ENCODE results near the gene CYP27A1.

The CYP27A1 gene

DNA sequence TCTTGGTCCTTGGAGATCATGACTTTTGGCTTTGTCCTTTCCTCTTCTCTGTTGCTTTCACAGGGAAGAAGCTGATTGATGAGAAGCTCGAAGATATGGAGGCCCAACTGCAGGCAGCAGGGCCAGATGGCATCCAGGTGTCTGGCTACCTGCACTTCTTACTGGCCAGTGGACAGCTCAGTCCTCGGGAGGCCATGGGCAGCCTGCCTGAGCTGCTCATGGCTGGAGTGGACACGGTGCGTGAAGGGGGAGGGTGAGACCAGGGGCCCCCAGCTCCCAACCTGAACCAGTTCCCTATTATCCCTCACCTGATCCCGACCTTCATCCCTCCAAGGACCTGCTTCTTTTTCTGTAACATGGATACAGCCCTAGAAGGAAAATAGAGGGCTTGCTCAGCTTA lies 30.9 kb downstream of the CYP27A1 start:
- DNase-seq, result no peak

DNA sequence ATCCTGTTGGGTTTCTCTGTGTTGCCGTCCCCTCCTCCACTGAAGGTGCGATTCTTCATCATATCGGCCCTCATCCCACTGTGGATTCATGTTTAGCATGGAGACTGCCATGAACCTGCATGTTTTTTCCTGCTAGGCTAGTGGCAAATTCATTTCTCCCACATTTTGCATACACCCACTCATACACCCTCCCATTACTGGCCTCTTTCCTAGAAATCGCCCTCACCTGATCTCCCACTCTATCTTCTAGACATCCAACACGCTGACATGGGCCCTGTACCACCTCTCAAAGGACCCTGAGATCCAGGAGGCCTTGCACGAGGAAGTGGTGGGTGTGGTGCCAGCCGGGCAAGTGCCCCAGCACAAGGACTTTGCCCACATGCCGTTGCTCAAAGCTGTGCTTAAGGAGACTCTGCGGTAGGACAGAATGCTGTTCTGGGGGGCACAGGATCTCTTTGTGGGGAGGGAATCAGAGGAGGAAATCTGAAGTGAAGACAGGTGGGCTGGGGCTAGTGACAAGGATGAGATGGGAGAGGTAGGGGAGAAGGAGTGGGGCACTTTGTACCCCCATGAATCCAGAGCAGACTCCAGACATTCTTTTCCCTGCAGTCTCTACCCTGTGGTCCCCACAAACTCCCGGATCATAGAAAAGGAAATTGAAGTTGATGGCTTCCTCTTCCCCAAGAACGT lies 32.0 kb downstream of the CYP27A1 start:
- DNase-seq, result no peak

DNA sequence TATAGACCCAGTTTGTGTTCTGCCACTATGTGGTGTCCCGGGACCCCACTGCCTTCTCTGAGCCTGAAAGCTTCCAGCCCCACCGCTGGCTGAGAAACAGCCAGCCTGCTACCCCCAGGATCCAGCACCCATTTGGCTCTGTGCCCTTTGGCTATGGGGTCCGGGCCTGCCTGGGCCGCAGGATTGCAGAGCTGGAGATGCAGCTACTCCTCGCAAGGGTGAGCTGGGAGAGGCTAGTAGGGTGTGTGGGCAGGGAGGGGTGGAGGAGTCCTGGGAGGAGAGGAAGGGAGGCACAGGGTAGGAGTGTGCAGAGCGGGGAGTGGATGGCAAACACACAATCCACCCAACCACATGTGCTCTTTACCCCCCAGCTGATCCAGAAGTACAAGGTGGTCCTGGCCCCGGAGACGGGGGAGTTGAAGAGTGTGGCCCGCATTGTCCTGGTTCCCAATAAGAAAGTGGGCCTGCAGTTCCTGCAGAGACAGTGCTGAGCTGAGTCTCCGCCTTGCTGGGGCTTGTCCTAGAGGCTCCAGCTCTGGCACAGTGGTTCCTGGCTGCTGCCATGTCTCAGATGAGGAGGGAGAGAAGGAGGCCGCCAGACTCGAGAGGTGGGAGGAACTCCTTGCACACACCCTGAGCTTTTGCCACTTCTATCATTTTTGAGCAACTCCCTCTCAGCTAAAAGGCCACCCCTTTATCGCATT lies 32.7 kb downstream of the CYP27A1 start:
- no peak for DNase-seq

DNA sequence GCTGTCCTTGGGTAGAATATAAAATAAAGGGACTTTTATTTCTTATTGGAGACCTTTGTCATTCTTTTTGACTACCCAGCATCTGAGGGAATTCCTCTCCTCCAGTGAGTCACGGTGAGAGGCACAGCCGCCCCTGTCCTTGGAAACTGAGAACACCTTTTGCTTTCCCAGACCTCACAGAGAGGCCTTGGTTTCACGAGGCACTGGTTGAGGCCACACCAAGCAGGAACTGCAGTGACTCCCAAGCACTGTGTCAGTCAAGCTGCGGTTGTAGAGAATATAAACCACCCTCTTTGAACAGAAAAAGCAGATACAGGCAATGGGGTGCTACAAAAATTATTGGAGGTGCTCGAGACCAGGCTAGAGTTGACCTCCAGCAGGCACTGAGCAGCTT lies 33.3 kb downstream of the CYP27A1 start:
- DNase-seq, result no peak

DNA sequence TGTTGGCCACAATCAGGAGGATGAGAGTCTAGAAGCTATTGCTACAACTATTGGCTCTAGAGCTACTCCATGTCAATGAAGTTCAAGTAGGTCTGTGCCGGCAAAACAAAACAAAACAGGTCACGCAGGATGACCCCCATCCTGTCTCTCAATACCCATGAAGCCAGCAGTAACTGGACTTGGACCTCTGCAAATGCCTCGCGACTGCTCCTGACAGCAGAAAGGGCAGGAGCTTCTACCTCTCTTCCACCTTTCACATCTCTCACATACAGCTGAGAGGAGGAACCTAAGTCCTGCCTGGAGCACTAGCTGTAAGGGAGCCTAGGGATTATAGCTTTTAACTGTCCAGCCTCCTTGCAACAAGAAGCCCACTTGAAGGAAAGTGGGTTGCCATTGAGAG lies 33.7 kb downstream of the CYP27A1 start:
- no peak for DNase-seq

DNA sequence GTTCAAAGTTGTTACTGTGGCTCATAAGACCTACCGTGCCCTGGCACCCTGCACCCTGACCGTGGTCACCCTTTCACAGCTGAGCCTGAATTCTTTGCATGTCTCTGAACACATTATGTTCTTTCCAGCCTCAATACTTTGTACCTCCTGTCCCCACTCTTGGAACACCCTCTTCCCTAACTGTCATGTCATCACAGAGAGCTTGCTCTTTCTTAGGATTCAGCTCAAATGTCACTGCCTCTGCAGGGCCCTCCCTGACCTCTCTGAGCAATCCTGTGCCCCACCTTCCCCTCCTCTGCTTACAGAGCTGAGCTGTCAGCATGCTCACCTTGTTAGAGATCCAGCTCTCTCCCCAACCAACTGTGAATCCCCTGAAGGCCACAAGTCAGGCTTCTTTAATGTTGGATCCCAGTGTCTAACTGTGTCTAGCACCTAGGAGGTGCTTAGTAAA lies 34.6 kb downstream of the CYP27A1 start:
- DNase-seq, result no peak

DNA sequence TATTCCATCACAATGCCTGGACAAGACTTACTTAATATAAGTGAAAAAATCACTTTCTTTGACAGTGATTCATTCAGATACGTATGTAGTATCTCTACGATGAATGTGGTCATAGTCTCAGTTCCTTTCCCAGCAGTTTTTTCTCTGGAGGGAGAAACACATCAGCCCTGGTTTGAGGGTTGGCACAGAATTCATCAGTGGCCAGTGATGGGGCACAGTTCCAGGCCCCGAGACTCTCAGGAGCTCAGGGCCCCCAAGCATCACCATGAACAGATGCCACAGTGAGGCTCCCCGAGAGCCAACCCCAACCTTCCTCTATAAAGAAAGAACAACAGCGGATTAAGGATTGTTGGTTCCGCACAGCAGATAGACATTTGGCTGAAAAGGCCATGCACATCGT lies 37.1 kb downstream of the CYP27A1 start:
- DNase-seq, result no peak

DNA sequence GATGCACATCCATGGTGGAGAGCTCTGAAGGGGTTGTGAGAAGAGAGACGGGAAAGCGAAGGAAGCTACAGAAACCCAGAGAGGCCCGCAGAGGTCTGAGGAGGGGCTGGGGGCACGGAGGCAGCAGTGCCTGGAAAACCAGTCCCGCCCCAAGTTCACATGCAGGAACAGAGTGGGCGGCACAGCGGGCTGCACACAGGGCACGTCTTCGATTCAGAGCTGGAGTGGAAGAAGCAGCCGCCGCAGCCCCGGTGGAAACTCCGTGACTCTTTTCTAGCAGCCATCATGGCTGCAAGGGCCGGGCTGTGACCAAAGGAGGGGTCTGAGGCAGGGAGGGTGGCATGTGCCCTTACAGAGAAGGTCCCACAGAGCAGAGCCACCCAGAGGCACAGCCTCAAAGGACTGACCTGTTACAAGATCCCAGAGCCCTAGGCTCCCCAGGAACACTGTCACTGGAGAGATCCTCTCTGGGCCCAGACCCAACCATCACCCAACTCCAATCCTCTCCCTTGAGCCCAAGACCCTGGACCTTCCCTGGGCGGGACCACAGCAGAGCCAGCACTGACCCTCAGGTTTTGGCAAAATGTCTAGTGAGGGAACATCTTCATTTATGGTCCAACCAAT lies 38.9 kb downstream of the CYP27A1 start:
- no peak for DNase-seq

DNA sequence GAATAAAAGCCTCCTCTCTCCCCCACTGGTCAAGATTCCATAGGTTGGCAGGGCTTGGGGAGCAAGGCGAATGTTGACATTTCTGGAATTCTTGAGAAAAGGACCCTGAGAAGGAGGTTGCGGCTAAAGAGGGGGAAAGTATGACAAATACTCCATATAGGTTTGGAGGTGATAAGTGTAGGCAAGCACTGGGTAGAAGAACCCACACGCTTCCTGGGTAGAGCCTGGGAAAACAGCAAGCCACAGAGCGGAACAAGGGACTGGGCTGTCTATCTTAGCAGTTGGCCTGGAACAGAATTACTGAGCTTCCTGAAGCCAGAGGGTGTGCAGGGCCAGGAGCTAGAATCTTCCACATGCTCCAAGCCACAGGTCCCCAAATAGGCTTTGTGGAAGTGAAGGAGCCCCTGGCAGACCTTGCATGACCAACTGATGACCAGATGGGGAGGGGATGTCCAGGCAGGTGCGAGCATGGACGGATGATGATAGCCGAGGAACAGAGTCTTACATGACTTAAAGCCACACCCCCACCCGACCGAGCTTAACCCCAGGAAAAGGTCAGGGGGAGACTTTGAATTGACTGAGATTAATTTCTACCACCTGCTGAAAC lies 39.8 kb downstream of the CYP27A1 start:
- no peak for DNase-seq

DNA sequence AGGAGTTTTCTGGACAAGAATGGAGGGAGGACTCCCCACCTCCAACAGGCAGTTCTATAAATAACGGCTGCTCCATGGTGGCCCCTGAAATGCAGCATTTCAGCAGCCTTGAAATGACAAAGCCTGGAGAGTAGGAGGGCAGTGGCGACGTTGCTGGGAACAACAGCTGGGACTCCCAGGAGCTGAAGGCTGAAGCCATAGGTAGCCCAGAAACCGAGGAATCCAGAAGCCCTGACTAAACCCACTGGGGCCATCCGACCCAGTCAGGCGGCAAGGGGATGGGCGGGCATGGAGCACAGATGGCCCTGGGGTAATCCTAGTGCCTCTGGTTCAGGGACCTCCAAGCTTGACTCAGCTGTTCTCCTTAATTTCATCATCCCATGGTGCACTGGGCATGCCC lies 40.7 kb downstream of the CYP27A1 start:
- no peak for DNase-seq

DNA sequence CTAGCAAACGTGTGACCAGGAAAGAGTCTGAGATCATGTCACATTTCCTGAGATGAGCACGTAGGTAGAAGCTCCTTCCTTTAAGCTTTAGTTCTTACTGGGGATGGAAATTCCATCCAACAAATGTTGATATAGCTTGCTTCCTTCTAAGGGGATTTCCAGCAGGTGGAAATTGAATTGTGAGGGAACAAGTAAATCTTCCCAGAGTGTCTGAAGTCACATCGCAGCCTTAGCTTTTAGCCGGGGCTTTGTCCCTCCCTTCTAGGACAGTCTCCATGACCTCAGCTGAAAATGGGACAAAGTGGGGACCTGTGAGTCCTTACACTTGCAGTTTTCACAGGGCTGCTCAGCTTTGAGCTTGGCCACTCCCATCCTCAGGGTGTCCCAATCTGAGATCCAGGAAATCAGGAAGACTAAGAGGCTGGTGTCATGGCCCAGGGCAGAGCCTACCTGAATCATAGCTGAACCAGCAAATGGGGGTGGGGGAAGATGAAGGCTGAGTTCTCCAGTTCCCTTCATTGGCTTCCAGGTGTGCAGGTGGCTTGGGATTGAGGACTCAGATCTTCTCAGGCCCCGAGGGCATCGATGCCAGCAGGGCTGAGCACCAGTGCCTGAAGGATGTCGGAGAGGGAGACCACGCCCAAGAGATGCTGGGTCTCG lies 41.4 kb downstream of the CYP27A1 start:
- DNase-seq, result no peak

DNA sequence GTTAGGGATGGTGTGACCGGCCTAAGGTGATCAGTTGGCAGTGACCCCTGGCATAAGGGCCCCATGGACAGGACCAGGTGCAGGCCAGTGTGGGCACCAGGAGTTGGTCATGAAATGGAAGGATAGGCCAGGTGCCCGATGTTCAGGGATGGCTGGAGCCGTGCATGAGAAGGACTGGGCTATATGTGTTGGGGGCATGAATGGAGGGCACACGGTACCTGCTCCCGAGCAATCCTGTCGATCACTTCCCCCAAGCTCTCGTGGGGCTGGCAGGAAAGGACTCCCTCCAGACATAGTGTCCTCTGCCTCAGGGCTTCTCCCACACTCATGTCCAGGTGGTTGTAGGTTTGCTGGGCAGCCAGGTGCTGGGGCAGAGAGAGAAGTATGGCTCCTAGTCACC lies 42.1 kb downstream of the CYP27A1 start:
- DNase-seq, result no peak

DNA sequence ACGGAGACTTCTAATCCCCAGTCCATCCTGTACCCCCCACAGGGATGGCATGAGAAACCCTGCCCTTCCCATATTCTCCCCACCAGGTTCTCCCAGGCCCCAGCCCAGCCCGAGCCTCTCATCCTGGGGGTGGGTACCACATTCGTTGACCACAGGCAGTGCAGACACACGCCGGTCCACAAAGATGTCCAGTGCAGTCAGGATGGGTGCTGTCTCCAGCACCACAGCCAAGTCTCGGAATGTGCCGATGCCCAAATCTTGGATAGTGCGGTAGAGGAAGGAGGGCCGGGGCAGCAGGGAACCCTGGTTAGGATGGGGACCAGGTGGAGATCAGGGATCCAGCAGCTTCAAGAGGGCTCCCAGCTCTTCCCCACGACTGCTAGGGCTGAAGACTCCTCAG lies 44.8 kb downstream of the CYP27A1 start:
- no peak for DNase-seq

DNA sequence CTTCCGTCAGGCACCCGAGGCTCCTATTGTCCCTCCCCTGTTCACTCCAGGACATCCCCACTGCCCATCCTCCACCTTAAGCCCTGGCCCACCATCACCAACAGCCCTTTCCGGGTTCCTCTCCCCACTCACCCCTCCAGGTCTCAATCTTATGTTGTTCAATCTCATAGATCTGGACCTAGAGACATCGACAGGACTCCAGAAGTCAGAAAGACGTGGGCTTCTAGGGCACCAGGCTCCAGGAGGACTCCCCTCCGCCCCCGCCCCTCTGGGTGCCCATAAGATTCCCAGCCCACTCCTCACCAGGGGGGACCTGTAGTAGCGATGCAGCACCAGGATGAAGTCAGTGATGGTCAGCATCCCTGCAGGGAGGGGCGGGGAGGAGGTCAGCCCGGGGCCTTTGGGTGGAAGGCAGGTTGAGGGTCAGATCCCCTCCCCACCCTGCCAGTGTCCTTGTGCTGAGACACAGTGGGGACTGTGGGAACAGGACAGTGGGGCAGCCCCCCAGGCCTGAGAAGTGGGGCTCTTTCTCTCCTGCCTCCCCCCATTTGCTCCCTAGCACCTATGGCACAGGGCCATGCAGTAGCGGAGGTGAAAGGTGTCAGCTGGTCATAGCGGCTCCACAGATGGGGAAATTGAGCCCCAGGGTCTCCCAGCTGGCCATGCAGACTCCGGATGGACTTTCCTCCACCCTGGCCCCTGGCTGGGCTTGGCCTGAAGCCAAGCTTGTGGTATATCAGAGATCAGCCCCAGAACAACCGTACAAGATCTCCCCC lies 45.9 kb downstream of the CYP27A1 start:
- no peak for DNase-seq

DNA sequence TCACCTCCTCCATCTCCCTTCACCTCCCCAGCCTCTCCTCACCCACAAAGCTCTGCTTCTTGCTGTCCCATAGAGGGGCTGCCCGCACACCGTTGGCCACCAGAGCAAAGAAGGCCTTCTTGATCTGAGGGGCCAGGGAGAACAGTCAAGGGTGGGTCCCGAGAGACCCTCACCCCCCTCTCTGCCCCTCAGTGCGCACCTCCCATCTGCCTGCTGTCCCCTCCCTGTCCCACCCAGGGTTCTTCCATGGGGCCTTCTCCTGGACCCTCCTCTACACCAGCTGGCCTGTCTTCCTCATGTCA lies 46.5 kb downstream of the CYP27A1 start:
- DNase-seq, result no peak

DNA sequence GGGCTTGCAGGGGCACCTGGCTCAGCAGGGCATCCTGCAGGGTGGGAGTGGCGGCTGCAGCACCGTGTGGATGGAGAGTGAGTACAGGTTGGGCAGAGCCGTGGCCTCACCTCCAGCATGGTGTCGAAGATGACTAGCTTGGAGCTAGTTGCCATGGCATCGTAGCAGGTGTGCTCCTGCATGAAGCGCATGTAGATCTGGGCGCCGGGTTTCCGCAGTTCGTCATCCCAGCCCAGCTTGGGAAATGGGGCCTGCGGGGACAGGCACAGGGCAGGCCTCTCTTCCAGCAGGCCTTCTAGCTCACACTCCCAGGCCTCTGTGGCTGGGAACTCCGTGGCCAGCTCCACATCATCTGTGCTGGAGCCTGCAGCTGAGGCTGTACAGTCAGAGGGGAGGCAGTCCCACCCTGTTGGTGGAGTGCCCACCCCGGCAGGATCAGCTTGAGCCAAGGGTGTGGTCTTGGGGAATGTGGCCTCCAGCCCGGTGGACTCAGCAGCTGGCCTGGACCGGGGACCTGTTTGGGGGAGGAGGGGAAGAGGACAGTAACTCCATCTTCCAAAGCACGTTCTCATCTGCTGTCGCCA lies 48.0 kb downstream of the CYP27A1 start:
- no peak for DNase-seq

DNA sequence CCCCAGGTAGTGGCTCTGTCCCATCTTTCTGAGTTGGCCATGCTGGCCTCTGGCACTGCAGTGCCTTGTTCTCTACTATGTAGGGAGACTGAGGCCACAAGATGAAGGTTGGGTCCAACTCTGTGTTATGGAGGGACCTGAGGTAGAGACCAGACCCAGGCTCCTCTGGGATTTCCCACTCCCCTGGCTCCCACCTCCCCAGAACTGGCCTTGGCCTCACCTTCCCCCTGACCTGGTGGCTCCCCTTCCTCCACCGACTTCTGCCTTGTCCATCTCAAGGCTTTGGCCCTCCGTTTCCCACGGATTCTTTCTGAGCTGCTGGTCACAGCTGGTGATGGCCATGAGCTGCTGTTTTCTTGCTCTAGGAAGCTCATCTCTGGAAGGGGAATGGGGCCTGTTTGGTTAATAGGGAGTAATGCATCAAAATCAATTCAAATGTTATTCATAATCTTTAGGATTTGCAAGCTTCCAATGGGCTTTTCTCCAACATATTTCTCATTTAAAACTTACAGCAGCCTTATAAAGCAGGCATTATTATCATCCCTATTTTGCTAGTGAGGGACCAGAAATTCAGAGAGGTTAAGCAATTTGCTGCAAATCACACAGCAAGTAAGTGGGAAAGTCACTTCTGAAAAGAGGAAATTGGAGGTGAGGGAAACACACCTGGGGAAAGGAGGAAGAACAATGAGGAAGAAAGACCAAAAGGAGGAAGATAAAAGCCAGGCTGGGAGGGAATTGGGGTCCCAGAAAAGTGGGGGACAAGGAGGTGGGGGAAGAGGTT lies 48.8 kb downstream of the CYP27A1 start:
- no peak for DNase-seq

DNA sequence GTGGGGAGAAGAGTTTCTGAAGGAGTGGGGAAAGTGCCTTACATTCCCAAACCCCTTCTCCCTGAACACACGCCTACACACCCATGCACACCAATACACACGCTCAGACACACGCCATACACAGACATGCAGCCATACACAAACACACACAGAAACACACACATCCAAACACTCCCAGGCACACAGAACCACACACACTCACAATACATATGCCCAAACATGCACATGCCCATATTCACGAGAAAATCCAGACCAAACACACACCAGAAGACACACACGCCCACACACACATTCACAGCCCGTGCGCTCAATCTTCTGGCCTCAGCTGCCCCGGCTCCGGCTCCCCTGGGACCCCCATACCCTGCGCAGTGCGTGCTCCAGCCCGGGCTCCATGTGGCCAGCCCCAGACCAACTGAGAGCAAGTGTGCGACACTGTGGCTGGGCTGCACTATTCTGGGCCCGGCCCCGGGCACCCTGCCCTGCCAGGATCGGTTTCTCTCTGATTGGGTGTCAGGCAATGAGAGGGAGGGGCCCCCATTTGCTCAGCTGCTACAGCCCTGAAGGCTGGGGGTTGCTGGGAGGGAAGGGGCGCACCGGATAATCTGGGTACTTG lies 49.5 kb downstream of the CYP27A1 start, which contains the start of gene PRKAG3:
Gene PRKAG3, minus strand, starts transcription at position 426 of the 613 bp plus-strand sequence.
- no peak for DNase-seq

DNA sequence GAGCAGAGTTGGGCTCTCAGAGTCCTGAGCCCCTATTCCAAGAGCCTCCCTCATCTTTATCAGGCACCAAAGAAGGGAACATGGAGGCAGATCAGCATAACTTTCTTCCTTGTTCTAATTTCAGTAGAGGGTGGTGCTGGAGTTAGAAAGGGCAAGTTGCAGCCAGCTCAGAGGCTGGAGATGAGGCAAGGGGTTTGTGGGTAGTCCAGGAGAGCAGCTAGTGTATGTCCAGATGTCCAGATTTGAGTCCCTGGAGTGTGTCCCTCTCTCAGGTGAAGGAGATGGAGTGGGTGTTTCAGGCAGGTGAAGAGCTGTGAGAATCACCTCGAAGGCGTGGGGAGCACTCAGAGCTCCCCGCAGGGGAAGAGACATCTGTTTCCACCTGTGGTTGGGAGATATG lies 50.1 kb downstream of the CYP27A1 start:
- no peak for DNase-seq

DNA sequence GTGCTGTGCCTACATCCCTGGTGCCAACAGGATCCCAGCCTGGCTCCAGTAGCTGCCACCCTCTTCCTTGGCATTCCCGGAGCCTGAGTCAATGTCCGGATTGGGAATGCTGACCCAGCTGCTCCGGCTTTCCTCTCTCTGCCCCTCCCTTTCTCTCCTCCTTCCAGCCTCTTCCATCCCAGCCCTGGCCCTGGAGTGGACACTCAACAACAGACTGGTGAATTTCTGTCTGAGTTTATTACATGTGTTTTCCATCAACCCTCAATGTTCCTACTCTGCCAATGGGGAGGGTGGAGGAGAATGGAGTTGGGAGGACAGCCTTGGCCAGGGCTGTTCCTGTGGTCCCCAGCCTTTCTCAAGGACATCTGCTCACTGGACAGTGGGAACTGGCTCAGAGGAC lies 50.6 kb downstream of the CYP27A1 start:
- no peak for DNase-seq

DNA sequence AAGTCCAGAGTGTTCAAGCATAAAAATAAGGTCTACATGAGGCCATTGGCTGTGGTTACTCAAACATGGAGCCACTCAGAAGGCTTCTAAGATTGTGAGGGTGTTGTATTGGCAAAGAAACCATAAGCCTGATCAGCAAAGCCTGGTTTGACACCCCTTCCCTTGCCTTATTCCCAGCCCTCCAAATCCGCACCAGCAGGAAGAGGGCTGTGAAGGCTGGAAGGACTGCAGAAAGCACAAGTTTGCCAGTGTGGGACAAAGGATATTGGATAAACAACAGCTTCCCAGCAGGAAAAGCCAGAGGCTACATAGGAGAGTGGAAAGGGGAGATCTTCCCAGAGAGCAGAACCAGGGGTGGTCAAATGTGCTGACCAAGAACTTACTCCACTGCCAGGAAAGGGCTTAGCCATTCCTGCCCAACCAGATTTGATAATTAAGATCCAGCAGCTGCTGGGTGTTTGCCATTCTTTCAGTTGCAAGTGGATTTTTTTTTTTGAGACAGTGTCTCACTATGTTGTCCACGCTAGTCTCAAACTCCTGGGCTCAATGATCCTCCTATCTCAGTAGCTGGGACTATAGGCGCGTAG lies 51.2 kb downstream of the CYP27A1 start:
- no peak for DNase-seq
